A673 (cell line): ENCODE measurements around the gene CDH4.

Experiments used
- EZH2 ChIP-seq: fragments of 200-600 bp; sonication (generic); IDR thresholded peaks from 2 replicates; pipeline ENCODE4 v1.6.1; 2017; ENCODE audit warnings: borderline replicate concordance, low read depth, mild to moderate bottlenecking, mixed read lengths, antibody characterized with exemption, low read length; ENCODE audit not compliant: poor library complexity, severe bottlenecking
- TF ChIP-seq, protein P1 (sequence below): fragments of 300-800, 200-600 bp; sonication (generic); conservative IDR thresholded peaks from 2 replicates; pipeline ENCODE4 v1.5.1; 2017; ENCODE audit warnings: low read depth, mild to moderate bottlenecking, antibody characterized with exemption, low read length, moderate library complexity, mixed read lengths

DNA sequence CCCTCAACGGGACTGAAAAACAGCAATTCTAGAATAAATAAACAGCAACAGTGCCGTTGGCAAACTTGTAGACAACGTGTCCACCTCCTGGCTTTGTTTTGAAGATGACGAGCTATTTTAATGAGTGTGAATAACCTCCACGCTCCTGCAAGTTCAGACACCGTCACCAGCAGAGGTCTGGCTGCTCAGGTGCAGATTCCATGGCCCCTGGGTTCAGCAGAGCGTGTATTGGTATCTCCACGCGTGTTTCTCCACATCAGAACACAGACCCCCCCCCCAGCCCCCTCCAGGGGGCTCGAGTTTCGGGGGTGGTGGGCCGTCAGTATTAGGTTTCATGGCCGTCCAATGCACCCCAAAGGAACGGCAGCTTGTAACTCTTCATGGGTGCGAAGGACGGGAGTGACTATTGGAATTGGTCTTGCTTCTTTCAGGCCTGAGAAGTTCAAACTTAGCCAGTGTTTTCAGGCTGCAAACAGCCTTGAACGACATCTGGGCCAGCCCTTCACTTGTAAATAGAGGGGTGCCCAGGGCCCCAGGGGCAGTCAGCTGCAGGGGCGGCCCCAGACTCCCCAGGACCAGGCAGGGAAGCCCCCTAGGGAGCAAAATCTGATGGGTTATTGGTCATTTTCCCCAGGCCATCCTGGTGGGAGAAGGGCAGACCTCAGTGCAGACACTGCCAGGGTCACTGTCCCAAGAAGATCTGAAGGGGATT lies 505.1 kb downstream of the CDH4 start:
- TF ChIP-seq, protein P1, sequence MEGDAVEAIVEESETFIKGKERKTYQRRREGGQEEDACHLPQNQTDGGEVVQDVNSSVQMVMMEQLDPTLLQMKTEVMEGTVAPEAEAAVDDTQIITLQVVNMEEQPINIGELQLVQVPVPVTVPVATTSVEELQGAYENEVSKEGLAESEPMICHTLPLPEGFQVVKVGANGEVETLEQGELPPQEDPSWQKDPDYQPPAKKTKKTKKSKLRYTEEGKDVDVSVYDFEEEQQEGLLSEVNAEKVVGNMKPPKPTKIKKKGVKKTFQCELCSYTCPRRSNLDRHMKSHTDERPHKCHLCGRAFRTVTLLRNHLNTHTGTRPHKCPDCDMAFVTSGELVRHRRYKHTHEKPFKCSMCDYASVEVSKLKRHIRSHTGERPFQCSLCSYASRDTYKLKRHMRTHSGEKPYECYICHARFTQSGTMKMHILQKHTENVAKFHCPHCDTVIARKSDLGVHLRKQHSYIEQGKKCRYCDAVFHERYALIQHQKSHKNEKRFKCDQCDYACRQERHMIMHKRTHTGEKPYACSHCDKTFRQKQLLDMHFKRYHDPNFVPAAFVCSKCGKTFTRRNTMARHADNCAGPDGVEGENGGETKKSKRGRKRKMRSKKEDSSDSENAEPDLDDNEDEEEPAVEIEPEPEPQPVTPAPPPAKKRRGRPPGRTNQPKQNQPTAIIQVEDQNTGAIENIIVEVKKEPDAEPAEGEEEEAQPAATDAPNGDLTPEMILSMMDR: no peak
- no peak for TF ChIP-seq EZH2
